Panc1 (cell line): Measurements from ENCODE around the gene WWOX. TPM values are rescaled to one million over a fixed set of nuclear protein-coding genes. Genes with fewer than 3 reads are reported as not detected.

Experiments used
- ATAC-seq: fragments of 200-7000 bp; cut with Tn5 transposase; 2 replicates; pipeline ENCODE4 v1.9.1; 2020; ENCODE audit warnings: mild to moderate bottlenecking, moderate library complexity
- BruUV-seq: library from RNA; stranded (reverse); fragments of 400-500 nt; replicated peaks from 2 replicates; lab custom pipeline; 2021; lab: Mats Ljungman, UMichigan
- CTCF ChIA-PET: fragments of 300-600 bp; sonication (Branson Sonifier 250); formaldehyde crosslinking; loops from one replicate; lab custom pipeline; 2022; ENCODE audit warnings: antibody characterized with exemption; lab: Charles Lee
- POLR2A ChIA-PET: fragments of 300-600 bp; sonication (Branson Sonifier 250); formaldehyde crosslinking; loops from one replicate; lab custom pipeline; 2022; ENCODE audit warnings: antibody characterized with exemption; lab: Charles Lee
- DNase-seq: peaks from one replicate; pipeline ENCODE4 v3.0.0-alpha.2; 2010; ENCODE audit warnings: low read depth, low spot score
- H3K27ac ChIP-seq: 2 replicates; pipeline ENCODE4 v1.5.1; 2011; ENCODE audit warnings: mild to moderate bottlenecking, low read length, inconsistent platforms
- H3K27me3 ChIP-seq: fragments of 200-500 bp; sonication (Bioruptor generic); 2 replicates; pipeline ENCODE4 v1.6.0; 2014; ENCODE audit warnings: low read length, inconsistent platforms; ENCODE audit not compliant: control insufficient read depth, insufficient read depth
- H3K36me3 ChIP-seq: fragments of 200-500 bp; sonication (Bioruptor generic); 2 replicates; pipeline ENCODE4 v1.5.1; 2014; ENCODE audit warnings: inconsistent platforms, mild to moderate bottlenecking, low read length, moderate library complexity; ENCODE audit not compliant: control insufficient read depth, insufficient read depth
- H3K4me1 ChIP-seq: 2 replicates; pipeline ENCODE4 v1.5.1; 2011; ENCODE audit warnings: inconsistent platforms, mild to moderate bottlenecking, low read length, moderate library complexity; ENCODE audit not compliant: control insufficient read depth, insufficient read depth
- H3K4me3 ChIP-seq, 2 experiments: 2 replicates each; pipeline ENCODE4 v1.5.1; 2011 to 2012; ENCODE audit warnings: low read depth in 2 of 2, low read length in 2 of 2, mild to moderate bottlenecking in 2 of 2, inconsistent platforms in 1 of 2, moderate library complexity in 1 of 2
- H3K9me3 ChIP-seq: fragments of 200-500 bp; sonication (Bioruptor generic); 2 replicates; pipeline ENCODE4 v1.5.1; 2014; ENCODE audit warnings: low read depth, mild to moderate bottlenecking, inconsistent platforms, low read length, moderate library complexity; ENCODE audit not compliant: control insufficient read depth, insufficient read depth
- POLR2AphosphoS5 ChIP-seq: IDR thresholded peaks from 2 replicates; pipeline ENCODE4 v1.6.1; 2012; ENCODE audit warnings: mild to moderate bottlenecking, low read depth, low read length, moderate library complexity
- REST ChIP-seq, 2 experiments: IDR thresholded peaks; 2 replicates each; pipeline ENCODE4 v1.6.1; 2011 to 2012; ENCODE audit warnings: low read depth in 2 of 2, control low read depth in 1 of 2, low read length in 1 of 2, mild to moderate bottlenecking in 1 of 2, moderate library complexity in 1 of 2; ENCODE audit not compliant: insufficient read depth in 1 of 2
- SIN3A ChIP-seq: IDR thresholded peaks from 2 replicates; pipeline ENCODE4 v1.6.1; 2012; ENCODE audit warnings: low read depth, mild to moderate bottlenecking, low read length, moderate library complexity, borderline replicate concordance; ENCODE audit not compliant: insufficient read depth
- TCF7L2 ChIP-seq: IDR thresholded peaks from 2 replicates; pipeline ENCODE4 v1.6.1; 2011; ENCODE audit warnings: mild to moderate bottlenecking, low read depth, low read length, inconsistent platforms
- in situ Hi-C: cut with HindIII; loops from 2 replicates; pipeline ENCODE4 v1.10.0; 2016; ENCODE audit warnings: low sequenced_read_pairs, low pct_unique_long_range_greater_than_20kb
- intact Hi-C: fragments of 100-400 bp; cut with micrococcal nuclease; formaldehyde crosslinking; loops from one replicate; pipeline ENCODE4 v1.10.0; 2022; ENCODE audit not compliant: unreplicated experiment
- total RNA-seq: library from RNA; stranded (reverse); gene quantifications from one replicate; pipeline ENCODE4 v1.2.1, GENCODE V29; 2021; ENCODE audit not compliant: unreplicated experiment
- TF ChIP-seq, protein P1 (sequence below): fragments of 450-650 bp; IDR thresholded peaks from 2 replicates; pipeline ENCODE4 v1.5.1; 2017; ENCODE audit warnings: mild to moderate bottlenecking

Gene WWOX
- total RNA-seq, 1 experiment from 2014 or later, result 12.5 TPM

- no peaks in the 10 kb centered on the region for H3K27me3 ChIP-seq
- DNase-seq (no peak), ATAC-seq (no peak)
- no peak overlapping the region for H3K4me3 ChIP-seq
- no peak overlapping the region for H3K27ac ChIP-seq
- intact Hi-C loops, result no loop called here
- CTCF ChIA-PET, result no interaction called here
- POLR2A ChIA-PET, result no interaction called here
- BruUV-seq, result no TSS peak
- in situ Hi-C loops, result no loop called here
- H3K36me3 ChIP-seq, result no peaks in the 10 kb centered on the region
- TF ChIP-seq, protein P1, sequence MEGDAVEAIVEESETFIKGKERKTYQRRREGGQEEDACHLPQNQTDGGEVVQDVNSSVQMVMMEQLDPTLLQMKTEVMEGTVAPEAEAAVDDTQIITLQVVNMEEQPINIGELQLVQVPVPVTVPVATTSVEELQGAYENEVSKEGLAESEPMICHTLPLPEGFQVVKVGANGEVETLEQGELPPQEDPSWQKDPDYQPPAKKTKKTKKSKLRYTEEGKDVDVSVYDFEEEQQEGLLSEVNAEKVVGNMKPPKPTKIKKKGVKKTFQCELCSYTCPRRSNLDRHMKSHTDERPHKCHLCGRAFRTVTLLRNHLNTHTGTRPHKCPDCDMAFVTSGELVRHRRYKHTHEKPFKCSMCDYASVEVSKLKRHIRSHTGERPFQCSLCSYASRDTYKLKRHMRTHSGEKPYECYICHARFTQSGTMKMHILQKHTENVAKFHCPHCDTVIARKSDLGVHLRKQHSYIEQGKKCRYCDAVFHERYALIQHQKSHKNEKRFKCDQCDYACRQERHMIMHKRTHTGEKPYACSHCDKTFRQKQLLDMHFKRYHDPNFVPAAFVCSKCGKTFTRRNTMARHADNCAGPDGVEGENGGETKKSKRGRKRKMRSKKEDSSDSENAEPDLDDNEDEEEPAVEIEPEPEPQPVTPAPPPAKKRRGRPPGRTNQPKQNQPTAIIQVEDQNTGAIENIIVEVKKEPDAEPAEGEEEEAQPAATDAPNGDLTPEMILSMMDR, result no peak
- TF ChIP-seq POLR2AphosphoS5, result no peak
- TF ChIP-seq REST (IDR thresholded peaks at IDR 0.05; ENCODE audit: insufficient read depth in 1 of 2, low read depth in 2 of 2, low read length in 1 of 2), result no peak
- no peak for TF ChIP-seq SIN3A
- TF ChIP-seq TCF7L2, result no peak
- H3K9me3 ChIP-seq, result no peaks in the 10 kb centered on the region
- no peaks in the 10 kb centered on the region for H3K4me1 ChIP-seq
These were observed 1147.9 kb downstream of the WWOX start for GRCh38 chr16:79247386-79247785.

DNA sequence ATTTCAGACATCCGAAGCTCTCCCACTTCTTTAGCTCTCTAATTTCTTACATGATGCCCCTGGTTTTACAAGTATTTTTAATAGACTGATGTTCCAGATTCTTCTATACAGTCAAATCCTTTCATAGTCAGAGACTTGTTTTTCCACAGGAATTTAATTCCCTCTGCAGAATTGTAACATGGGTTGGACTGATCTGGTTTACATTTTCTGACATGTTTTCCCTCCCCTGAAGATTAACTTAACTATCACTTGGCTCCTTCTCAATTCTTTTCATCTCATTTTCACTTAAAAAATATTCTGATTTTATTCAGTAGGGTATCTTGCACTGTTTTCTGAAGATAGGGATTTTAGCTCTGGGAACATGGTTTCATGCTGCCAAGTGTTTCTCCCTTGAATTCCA, 1148.9 kb downstream of the WWOX start:
- no peaks in the 10 kb centered on the region for H3K4me1 ChIP-seq
- H3K27me3 ChIP-seq, result no peaks in the 10 kb centered on the region
- in situ Hi-C loops (no loop called here), intact Hi-C loops (no loop called here)
- ATAC-seq, result no peak
- DNase-seq, result no peak
- TF ChIP-seq POLR2AphosphoS5, result no peak
- TF ChIP-seq, protein P1, result no peak
- no peak for TF ChIP-seq SIN3A
- TF ChIP-seq REST (IDR thresholded peaks at IDR 0.05; ENCODE audit: insufficient read depth in 1 of 2, low read depth in 2 of 2, low read length in 1 of 2), result no peak
- no peak for TF ChIP-seq TCF7L2
- ChIA-PET POLR2A (no interaction called here), CTCF (no interaction called here)
- H3K36me3 ChIP-seq, result no peaks in the 10 kb centered on the region
- BruUV-seq, result no TSS peak
- H3K4me3 ChIP-seq, result no peak overlapping the region
- H3K9me3 ChIP-seq, result no peaks in the 10 kb centered on the region
- H3K27ac ChIP-seq, result no peak overlapping the region
